Raji (cell line): ENCODE results near the gene MIEN1.

Source experiments
- POLR2A ChIP-seq: IDR thresholded peaks from 2 replicates; pipeline ENCODE4 v1.6.1; 2011; ENCODE audit warnings: low read depth, low read length, control low read depth; ENCODE audit not compliant: insufficient read depth

MIEN1 gene

GRCh38 chr17:39716073-39716818, 14.1 kb downstream of the MIEN1 start:
- TF ChIP-seq POLR2A, result no peak

DNA sequence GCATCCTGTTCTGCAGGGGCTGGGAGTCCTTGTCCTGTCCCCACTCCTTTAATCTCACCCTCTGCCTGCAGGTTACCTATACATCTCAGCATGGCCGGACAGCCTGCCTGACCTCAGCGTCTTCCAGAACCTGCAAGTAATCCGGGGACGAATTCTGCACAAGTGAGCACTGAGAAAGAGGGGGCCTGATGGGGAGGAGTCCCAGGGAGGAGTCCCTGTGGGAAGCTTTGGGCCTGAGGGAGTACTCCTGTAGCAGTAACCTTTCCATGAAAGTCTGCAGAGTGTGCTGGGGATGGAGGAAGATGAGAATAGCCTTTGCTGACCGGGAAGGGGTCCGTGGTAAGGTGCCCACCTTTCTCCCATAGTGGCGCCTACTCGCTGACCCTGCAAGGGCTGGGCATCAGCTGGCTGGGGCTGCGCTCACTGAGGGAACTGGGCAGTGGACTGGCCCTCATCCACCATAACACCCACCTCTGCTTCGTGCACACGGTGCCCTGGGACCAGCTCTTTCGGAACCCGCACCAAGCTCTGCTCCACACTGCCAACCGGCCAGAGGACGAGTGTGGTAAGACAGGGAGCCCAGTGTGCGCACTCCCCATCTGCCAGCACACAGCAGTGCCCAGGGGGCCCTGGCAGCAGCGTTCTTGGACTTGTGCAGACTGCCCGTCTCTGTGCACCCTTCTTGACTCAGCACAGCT, 14.8 kb downstream of the MIEN1 start:
- TF ChIP-seq POLR2A, result no peak

- TF ChIP-seq POLR2A, result no peak
These were observed 16.1 kb downstream of the MIEN1 start for GRCh38 chr17:39714234-39714633.

GRCh38 chr17:39711851-39712250, 18.5 kb downstream of the MIEN1 start:
- no peak for TF ChIP-seq POLR2A

- no peak for TF ChIP-seq POLR2A
These were observed 20.1 kb downstream of the MIEN1 start for GRCh38 chr17:39709998-39710964.

DNA sequence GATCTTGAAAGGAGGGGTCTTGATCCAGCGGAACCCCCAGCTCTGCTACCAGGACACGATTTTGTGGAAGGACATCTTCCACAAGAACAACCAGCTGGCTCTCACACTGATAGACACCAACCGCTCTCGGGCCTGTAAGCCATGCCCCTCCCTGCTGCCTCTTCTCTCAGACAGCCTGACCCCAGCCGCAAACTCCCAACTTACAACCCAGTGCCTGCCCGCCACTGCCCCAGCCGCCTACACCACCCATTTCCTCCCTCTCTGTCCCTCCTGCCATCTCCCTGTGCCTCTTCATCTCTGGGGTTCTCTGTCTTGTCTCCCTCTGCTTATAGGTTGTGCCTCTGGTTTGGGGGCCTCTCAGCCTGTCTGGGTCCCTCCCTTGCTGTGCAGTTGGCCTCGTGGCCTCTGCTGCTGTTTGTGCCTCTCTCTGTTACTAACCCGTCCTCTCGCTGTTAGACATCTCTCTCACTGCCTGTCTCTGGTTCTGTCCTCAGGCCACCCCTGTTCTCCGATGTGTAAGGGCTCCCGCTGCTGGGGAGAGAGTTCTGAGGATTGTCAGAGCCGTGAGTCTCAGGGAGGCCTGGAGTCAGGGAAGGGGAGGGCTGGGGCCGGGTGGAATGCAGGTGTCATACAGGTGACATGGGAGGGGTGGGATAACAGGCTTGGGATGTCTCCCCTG, 20.9 kb downstream of the MIEN1 start:
- no peak for TF ChIP-seq POLR2A

DNA sequence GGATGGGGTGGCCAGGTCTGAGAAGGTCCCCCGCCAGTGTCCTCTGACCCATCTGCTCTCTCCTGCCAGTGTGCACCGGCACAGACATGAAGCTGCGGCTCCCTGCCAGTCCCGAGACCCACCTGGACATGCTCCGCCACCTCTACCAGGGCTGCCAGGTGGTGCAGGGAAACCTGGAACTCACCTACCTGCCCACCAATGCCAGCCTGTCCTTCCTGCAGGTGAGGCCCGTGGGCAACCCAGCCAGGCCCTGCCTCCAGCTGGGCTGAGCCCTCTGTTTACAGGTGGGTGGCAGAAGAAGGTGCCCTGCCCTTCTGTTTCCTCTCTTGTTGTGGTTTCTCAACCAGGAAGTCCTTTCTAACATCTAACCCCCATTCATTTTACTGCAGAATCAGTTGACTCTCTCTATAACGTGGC, 23.4 kb downstream of the MIEN1 start:
- no peak for TF ChIP-seq POLR2A

DNA sequence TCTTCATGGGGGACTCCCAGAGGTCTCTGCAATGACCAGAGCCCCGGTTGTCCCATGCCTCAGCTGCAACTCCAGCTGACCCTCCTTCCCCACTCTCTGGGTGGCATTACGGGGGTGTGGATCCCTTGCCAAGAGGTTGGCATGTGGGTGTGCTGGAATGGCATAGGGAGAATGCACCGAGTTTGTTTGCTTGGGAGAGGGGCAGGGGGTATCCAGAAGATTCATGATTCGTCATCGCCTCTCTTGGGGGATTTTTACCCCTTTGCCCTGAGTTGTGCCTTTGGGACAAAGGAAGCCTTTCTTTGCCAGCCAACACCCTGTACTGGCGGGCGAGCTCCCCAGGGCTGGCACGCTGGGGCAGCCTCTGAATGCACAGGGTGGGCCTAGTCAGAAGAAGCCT, 23.9 kb downstream of the MIEN1 start:
- no peak for TF ChIP-seq POLR2A

GRCh38 chr17:39705786-39706348, 24.5 kb downstream of the MIEN1 start:
- TF ChIP-seq POLR2A, result no peak

DNA sequence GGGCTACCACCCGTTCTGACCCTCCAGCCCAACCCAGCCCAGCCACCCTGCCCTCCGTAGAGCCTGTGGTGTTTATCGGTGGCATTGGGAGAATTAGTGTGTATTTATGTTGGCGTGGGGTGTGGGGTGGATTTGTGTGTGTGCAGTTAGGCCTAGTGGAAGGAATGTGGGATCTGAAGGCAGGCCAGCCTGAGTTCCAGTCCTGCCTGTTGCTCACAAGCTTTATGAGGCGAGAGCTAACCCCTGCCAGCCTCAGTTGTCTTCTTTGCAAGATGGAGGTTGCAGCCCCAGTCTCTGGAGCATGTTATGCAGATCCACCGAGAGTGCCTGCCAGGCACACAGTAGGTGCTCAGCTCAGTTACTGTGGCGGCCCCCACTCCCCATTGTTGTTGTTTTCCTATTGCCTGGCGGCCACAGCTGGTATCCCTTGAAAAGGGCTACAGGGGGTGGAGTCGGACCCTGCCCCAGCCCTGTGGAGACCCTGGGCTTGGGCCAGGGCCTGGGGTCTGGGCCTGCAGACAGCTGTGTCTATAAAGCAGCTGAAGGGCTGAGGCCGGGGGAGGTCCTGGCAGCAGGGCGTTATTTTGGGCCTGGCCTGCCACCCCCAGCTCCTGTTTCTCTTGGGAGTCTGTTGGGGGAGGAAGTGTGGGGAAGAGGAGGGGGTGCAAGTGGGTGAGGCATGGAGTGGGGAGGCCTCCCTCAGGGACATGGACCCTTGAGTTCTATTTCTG, 25.3 kb downstream of the MIEN1 start:
- TF ChIP-seq POLR2A, result no peak

DNA sequence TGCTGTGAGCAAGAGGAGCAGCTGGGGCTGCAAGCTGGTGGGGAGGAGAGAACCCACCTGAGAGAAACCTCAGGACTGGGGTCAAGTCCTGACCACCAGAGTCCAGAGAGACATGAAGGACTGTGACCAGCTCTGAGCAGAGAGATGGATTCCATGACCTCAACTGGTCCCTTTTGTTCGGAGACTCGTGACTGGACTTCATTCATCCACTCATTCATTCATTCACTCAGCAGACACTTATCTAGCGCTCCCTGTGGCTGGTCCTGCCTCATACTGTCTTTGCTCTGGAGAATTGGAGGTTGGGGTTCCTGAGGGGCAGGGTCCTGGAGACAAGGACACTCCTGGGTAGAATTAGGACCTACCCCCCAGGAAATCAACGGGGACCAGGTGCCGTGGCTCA, 26.4 kb downstream of the MIEN1 start:
- no peak for TF ChIP-seq POLR2A

DNA sequence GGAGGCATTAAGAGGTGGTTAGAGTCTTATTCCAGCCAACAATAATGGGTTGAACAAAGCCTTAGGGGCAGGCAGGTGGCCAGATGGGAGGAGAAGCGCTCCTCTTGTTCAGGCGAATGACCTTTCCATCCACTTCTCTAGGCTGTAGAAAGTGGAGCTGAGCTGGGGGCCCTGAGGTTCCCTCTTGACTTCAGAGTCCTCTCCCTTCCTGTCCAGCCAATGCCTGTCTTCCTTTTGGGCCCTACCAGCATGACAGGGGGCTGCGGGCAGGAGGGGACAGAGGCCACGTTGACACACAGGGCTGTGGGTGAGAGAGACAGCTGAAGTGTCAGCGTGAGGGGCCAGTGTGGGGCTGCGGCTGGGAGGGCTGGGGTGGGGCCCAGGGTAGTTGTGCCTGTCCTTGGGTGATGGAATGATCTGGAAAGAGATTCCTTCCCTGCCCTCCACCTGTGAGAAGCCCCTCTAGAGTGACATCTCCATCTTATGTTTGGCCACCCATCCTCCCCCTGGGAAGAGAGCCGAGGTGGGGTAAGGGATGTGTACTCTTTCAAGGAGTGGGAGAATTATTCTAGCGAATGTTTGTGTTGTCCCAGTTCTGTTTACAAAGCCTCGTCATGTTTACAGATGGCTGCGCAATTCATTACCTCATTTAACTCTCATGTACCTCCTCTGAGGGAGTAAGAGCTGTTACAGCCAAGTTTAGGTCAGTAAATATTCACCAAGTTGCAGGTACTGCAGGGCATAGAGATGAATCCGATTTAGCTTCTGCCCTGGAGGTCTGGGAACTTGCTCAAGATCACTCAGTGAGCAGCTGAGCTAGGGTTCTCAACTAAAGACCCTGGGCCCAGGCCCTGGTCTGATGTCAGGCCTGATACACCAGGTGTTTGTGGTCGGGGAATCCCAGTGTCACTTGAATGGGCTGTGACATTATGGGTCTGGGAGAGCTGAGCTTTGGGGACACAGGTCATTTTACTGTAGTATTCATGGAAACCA, 27.1 kb downstream of the MIEN1 start:
- no peak for TF ChIP-seq POLR2A

GRCh38 chr17:39701784-39702422, 28.4 kb downstream of the MIEN1 start:
- no peak for TF ChIP-seq POLR2A
